Measurements from ENCODE around the gene ZEB1. TPM values are rescaled to one million over a fixed set of nuclear protein-coding genes. Genes with fewer than 3 reads are reported as not detected.

Gene ZEB1
- total RNA-seq, 2 donors from 2014 or later = 0.84 TPM

GRCh38 chr10:31509989-31510388 is 191.0 kb downstream of the ZEB1 start:
- Mint-ChIP-seq H3K27ac (no peak overlapping the region), H3K36me3 (ENCODE audit: low read depth) (no peaks in the 10 kb centered on the region), H3K27me3 (ENCODE audit: insufficient read depth) (no peaks in the 10 kb centered on the region), H3K4me1 (no peaks in the 10 kb centered on the region), H3K9me3 (peaks cover 25% of the 10 kb centered on the region), H3K4me3 (no peak overlapping the region)
- Histone ChIP-seq H3K27me3 (ENCODE audit: control insufficient read depth, insufficient read depth, low read length, poor library complexity, severe bottlenecking) (no peaks in the 10 kb centered on the region), H3K9me3 (ENCODE audit: control insufficient read depth, low read length) (peaks cover 32% of the 10 kb centered on the region), H3K27ac (ENCODE audit: low read depth, low read length) (no peak overlapping the region), H3K36me3 (ENCODE audit: control insufficient read depth, insufficient read depth, low read length) (peaks cover 10% of the 10 kb centered on the region), H3K4me1 (ENCODE audit: control insufficient read depth, insufficient read depth, low read length) (no peaks in the 10 kb centered on the region), H3K4me3 (ENCODE audit: low read length) (no peak overlapping the region), H3K9ac (ENCODE audit: extremely low read depth, low read length, poor library complexity, severe bottlenecking) (no peak overlapping the region)
- DNase-seq = no peak
- no peak for TF ChIP-seq CTCF (conservative IDR thresholded peaks at IDR 0.05)

- H3K4me1 Mint-ChIP-seq = no peaks in the 10 kb centered on the region
- no peaks in the 10 kb centered on the region for H3K9me3 Mint-ChIP-seq
- H3K36me3 Mint-ChIP-seq (ENCODE audit: low read depth) = no peaks in the 10 kb centered on the region
- peaks cover 10% of the 10 kb centered on the region for H3K36me3 ChIP-seq (ENCODE audit: control insufficient read depth, insufficient read depth, low read length)
- no peaks in the 10 kb centered on the region for H3K27me3 Mint-ChIP-seq (ENCODE audit: insufficient read depth)
- no peak overlapping the region for H3K4me3 Mint-ChIP-seq
- H3K9me3 ChIP-seq (ENCODE audit: control insufficient read depth, low read length) = no peaks in the 10 kb centered on the region
- H3K27ac Mint-ChIP-seq = no peak overlapping the region
- H3K27me3 ChIP-seq (ENCODE audit: control insufficient read depth, insufficient read depth, low read length, poor library complexity, severe bottlenecking) = no peaks in the 10 kb centered on the region
- no peak overlapping the region for H3K9ac ChIP-seq (ENCODE audit: extremely low read depth, low read length, poor library complexity, severe bottlenecking)
- TF ChIP-seq CTCF (conservative IDR thresholded peaks at IDR 0.05) = no peak
- 100% methylated on average over 2 of the region's 2 CpGs; no CpG with 5 or more reads in 1 of the 2 experiments for WGBS, 2 experiments (ENCODE audit: insufficient coverage in 1 of 2, insufficient read length in 1 of 2)
- no peaks in the 10 kb centered on the region for H3K4me1 ChIP-seq (ENCODE audit: control insufficient read depth, insufficient read depth, low read length)
- no peak overlapping the region for H3K27ac ChIP-seq (ENCODE audit: low read depth, low read length)
- no peak for DNase-seq
- no peak overlapping the region for H3K4me3 ChIP-seq (ENCODE audit: low read length)
Measured at GRCh38 chr10:31515116-31515515, 196.1 kb downstream of the ZEB1 start.

- Histone ChIP-seq H3K27me3 (ENCODE audit: control insufficient read depth, insufficient read depth, low read length, poor library complexity, severe bottlenecking) (no peaks in the 10 kb centered on the region), H3K4me3 (ENCODE audit: low read length) (no peak overlapping the region), H3K9me3 (ENCODE audit: control insufficient read depth, low read length) (no peaks in the 10 kb centered on the region), H3K27ac (ENCODE audit: low read depth, low read length) (no peak overlapping the region), H3K36me3 (ENCODE audit: control insufficient read depth, insufficient read depth, low read length) (peaks cover 6% of the 10 kb centered on the region), H3K4me1 (ENCODE audit: control insufficient read depth, insufficient read depth, low read length) (no peaks in the 10 kb centered on the region), H3K9ac (ENCODE audit: extremely low read depth, low read length, poor library complexity, severe bottlenecking) (no peak overlapping the region)
- H3K36me3 Mint-ChIP-seq (ENCODE audit: low read depth) = no peaks in the 10 kb centered on the region
- no peaks in the 10 kb centered on the region for H3K9me3 Mint-ChIP-seq
- no peak for TF ChIP-seq CTCF (conservative IDR thresholded peaks at IDR 0.05)
- H3K4me3 Mint-ChIP-seq = no peak overlapping the region
- no peak overlapping the region for H3K27ac Mint-ChIP-seq
- no peak for DNase-seq
- H3K27me3 Mint-ChIP-seq (ENCODE audit: insufficient read depth) = no peaks in the 10 kb centered on the region
- no peaks in the 10 kb centered on the region for H3K4me1 Mint-ChIP-seq
Measured at GRCh38 chr10:31515819-31516402, 196.9 kb downstream of the ZEB1 start.

All from endodermal cell (in vitro differentiated cells).